A673 (cell line): ENCODE data around the gene HLA-F.

Source experiments
- EZH2 ChIP-seq: fragments of 200-600 bp; sonication (generic); IDR thresholded peaks from 2 replicates; pipeline ENCODE4 v1.6.1; 2017; ENCODE audit warnings: borderline replicate concordance, low read depth, mild to moderate bottlenecking, mixed read lengths, antibody characterized with exemption, low read length; ENCODE audit not compliant: poor library complexity, severe bottlenecking
- TF ChIP-seq, protein P1 (sequence below): fragments of 300-800, 200-600 bp; sonication (generic); conservative IDR thresholded peaks from 2 replicates; pipeline ENCODE4 v1.5.1; 2017; ENCODE audit warnings: low read depth, mild to moderate bottlenecking, antibody characterized with exemption, low read length, moderate library complexity, mixed read lengths

DNA sequence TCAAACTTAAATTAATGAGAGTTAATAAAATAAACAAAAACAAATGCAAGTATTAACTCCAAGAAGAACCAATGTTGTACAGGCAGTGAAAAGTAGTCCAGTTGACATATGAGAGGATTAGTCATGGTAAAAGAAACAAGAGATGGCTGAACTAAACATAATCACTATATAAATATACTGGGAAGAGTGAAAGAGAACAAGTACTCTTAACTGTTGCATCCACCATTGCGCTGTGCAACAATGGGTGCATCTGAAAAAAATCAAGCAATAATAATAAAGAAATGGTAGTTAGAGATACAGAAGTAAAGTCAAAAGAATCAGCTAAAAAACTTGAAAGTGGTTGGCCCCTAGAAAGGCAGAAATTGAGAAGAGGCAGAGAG lies 16.6 kb downstream of the HLA-F start:
- TF ChIP-seq, protein P1, sequence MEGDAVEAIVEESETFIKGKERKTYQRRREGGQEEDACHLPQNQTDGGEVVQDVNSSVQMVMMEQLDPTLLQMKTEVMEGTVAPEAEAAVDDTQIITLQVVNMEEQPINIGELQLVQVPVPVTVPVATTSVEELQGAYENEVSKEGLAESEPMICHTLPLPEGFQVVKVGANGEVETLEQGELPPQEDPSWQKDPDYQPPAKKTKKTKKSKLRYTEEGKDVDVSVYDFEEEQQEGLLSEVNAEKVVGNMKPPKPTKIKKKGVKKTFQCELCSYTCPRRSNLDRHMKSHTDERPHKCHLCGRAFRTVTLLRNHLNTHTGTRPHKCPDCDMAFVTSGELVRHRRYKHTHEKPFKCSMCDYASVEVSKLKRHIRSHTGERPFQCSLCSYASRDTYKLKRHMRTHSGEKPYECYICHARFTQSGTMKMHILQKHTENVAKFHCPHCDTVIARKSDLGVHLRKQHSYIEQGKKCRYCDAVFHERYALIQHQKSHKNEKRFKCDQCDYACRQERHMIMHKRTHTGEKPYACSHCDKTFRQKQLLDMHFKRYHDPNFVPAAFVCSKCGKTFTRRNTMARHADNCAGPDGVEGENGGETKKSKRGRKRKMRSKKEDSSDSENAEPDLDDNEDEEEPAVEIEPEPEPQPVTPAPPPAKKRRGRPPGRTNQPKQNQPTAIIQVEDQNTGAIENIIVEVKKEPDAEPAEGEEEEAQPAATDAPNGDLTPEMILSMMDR = no peak
- no peak for TF ChIP-seq EZH2
